Amniotic stem cell (primary cell): ENCODE data around the gene MAFB.
"Not testable (repeated sequence)": the region's sequence is repeated elsewhere in the genome, so short reads cannot be mapped to it uniquely, and the experiment has no call there.

Experiments
- DNase-seq: peaks from one replicate; lab custom pipeline; 2025; lab: John Stamatoyannopoulos, UW

Gene MAFB

DNA sequence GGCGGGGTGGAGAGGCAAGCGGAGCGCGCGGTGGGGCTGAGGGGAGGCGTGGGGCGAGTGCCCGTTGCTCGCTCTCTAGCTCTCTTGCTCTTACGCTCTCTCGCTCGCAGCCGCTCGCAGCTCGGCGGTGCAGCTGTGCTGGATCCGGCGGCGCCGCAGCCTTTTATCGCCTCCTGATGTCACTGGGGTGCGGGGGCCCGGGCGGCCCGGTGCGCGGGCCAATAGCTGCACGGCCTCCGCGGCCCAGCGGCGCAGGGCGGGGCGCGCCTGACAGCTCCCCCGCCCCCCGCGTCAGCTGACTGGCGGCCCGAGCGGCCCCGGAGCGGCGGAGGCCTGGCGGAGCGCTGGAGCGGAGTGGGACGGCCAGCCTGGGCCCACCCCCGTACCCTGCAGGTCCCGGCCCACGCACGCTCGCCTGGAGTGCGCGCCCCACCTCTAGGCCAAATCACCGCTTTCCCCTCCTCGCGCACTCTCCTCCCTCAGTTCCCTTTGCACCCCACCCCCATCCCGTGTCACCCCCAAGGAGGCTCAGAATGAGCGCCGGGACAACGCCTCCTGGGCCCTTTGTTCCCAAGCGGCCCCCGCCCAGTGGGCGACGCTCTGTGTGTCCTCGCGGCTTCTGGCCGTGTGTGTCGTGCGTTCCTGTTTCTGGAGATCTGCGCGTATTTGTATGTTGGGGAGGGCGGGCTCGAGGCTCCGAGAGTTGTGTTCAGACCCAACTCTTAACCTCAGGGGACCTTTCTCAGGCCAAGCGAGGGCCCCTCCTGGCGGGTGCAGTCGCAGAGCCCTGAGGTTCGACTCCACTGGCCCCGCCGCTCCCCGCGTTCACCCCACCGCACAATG, at the start of gene MAFB:
Gene MAFB (minus strand): TSS at position 137 of the 843 bp plus-strand sequence. CDS start 386 bp downstream, outside the sequence.
- peak; percentile 45 for DNase-seq

DNA sequence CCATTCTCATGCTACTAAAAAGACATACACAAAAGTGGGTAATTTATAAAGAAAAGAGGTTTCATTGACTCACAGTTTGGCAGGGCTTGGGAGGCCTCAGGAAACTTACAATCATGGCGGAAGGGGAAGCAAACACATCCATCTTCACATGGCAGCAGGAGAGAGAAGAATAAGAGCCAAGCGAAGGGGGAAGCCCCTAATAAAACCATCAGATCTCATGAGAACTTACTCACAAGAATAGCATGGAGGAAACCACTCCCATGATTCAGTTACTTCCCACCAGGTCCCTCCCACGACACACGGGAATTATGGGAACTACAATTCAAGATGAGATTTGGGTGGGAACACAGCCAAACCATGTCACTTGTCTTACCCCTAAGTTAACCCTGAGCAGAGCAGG, 47.4 kb upstream of the MAFB start:
- not testable (repeated sequence) for DNase-seq

DNA sequence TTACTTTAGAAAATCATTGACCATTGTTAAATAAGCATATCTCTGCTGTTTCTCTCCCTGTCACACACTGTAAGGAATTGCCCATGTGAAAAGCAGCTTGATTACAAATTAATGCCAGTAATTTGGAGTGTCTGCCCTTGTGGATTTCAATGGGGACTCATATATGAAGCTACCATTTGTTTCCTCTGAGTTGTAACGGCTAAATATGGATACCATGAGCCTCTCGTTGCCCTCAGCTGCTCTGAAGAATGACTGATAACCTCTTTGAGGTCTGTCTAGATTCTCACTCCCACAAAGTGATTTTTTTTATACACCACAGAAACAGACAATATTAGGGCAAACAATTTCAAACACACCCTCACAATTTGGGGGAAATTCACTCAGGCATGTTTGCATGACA, 40.0 kb upstream of the MAFB start:
- DNase-seq = no peak

DNA sequence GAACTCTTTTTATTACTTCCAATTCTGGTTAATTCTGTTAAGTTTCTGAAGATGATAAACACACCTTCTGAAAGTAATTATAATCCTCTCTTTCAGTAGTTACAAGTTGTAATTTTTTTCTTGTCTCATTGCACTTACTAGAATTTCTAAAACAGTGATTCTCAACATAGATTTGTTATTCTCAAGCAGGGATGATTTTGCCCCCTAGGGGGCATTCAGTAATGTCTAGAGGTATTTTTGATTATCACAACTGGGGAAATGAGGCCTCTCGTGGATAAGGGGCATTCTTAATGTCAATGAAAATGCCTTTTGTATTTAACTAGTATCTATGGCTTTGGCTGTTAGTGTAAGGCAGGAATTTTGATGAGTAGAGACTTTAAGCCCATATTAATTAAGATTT, 39.4 kb upstream of the MAFB start:
- no peak for DNase-seq

DNA sequence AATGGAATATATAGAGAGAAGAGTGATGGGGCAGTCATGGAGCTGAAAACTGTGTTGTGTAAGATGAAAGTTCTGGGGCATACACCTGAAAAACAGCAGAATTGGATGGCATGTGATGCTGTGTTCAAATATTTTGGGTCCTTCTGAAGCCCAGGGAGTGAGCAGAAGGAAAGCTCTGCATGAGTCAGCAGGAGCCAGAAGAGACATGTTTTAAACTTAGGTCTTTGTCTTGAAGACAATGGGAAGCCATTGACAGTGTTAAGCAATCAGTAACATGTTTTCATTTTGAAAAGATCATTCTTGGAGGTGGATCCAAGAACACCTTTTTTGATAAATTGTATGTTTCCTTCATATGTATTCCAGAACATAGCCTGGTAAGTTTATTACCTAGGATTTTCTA, 38.9 kb upstream of the MAFB start:
- no peak for DNase-seq

DNA sequence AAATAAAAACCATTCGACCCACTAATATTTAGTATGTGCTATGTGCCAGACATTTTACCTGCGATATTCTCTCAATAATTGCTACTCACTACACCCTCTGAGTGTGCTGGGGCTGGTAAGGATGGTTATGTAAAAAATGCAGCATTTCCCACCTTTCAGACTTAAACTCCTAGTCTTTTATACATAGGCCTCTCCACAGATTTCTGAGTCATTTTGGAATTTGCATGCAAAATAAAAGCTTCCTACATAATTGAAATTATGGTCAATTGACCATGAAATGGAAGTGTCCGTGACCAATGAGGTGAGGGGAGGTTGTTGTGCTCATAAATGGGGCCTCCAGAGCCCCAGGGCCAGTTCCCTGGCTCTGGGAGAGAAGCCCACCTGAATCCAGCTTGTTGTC, 37.7 kb upstream of the MAFB start:
- no peak for DNase-seq

DNA sequence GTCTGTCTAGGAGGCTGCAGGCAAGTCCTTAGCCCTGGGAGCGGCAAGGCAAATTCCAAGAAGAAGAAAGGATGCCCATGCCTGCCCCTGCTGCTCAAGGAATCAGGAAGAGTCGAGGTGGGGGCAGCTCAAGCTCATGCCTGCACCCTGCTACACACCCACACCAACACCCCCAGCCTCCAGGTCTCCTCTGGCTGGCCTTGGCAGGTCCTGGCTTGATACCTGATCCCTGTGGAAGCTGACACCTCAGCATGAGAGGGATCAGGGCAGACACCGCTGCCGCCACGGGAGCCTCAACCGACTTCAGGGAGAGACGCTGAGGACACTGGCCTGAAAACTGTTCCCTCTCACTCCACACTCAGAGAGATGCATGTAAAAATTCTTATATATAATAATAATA, 35.5 kb upstream of the MAFB start:
- DNase-seq = no peak

DNA sequence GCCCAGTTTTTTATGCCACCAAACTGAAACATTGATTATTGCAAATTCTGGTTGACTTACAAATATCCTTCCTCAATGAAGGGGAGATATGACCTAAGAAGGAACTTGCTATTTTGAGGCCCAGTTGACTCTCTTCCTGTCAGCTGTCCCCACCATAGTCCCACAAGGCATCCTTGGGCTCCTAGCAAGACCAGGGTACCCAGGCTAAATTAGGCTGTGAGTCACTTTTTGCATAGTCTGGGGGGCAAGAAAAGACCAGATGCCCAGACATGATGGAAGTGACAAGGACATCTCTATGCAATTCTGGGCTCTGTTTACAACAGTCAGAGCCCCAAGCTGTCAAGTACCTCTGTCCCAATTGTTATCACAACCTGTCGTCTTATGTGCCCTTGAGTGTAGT, 31.8 kb upstream of the MAFB start:
- no peak for DNase-seq

DNA sequence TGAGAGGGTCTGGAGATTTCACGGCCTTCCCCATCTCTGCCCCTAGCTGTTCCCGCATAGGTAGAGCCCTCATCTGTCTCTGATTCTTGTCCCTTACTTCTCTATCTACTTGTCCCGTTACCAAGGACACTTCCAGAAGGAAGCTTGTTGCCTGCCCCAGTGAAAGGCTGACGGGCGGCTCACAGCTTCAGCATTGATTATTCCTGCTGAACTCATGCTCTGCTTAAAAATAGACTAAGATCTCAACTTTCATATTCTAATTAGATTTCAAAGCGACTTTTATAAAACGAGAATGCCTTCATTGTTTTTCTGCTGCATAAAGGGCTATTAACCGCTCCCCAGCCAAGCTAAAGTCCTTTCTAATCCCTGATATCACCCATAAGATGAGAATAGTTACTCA, 31.1 kb upstream of the MAFB start:
- DNase-seq = no peak

DNA sequence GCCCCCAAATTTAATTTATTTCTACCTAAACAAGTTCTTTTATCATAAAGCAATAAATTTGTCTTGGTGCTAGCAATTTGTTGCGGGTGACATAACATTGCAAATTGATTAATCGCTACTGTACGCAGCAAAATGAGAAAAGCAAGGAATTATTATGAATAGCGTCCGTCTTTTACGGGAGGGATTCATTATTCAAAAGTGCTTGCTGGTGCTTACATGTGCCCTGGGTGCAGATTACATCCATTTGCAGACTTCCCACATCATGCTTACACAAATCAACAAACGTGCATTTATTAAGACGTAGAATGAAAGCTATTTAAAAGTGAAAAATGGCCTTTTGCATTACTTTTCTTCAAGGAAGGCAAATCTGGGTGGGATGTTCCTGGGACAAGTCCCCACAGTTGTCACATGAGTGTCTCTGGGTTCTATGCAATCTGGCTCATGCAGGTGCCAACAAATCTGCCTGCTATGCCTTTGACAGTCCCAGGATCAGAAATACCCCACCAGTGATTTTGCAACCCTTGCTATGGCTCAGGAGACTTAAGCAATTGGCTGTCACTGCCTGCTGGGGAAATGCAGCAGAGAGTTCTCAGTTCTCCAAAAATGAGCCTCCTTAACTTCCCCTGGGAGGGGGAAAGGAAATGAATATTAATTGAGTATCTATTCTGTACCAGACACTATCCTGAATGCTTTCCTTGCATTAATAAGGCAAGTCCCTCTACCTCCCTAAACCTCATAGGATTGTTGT, 30.1 kb upstream of the MAFB start:
- no peak for DNase-seq

DNA sequence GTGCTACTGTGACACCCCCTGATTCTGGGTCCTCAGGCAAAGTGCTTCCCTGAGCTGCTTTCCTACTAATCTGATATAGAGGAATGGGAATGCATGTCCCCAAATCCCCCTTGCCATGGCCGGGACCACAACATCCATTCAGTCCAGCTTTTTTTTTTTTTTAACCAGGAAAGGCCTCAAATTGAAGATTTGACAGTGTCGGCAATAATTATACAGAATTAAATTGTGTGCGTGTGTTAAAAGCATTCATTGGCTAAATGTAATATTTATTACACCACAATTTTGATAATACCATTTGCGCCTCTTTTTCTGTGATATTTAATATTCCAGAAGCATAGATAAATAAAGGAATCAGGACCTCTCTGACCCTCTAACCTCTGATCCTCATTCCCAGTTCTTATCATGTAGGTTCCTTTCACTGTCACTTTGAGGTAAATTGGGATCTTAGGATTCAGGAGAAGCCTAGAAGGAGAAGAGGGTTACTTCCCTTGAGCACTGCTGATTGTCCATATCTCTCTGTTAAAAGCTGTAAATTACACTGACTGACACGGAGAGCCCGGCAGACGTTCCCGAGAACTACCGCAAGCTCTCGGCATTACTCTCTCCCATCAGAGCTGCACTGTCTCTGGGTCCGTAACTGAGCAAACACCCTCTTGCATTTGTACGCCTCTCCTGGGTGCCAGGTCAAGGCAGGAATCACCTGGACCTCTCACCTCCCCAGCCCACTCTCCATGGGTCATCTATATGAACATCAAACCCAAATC, 29.4 kb upstream of the MAFB start:
- no peak for DNase-seq

DNA sequence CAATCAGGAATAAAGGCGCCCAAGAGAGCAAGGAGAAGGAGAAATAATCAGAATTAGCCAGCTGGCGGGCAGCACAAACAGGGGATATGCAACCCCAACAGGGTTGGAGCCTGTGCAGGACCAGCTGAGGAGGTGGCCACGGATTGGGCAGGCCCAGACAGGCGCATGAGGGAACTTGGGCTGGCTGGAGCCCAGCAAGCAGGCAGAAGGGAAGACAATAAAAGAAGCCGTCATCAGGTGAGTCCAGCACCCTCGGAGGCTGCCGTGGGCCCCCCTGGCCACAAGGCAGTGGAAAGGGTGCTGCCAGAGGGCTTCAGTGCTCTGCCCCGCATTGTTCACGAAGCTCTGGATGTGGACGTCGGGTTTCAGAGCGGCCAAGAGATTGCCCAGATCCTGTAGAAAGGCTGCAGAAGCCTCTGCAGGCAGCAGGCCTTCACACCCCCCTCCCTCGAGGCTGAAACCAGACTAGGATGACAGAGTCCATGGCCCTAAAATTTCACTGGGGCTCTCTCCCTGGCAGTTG, 28.4 kb upstream of the MAFB start:
- DNase-seq = no peak

DNA sequence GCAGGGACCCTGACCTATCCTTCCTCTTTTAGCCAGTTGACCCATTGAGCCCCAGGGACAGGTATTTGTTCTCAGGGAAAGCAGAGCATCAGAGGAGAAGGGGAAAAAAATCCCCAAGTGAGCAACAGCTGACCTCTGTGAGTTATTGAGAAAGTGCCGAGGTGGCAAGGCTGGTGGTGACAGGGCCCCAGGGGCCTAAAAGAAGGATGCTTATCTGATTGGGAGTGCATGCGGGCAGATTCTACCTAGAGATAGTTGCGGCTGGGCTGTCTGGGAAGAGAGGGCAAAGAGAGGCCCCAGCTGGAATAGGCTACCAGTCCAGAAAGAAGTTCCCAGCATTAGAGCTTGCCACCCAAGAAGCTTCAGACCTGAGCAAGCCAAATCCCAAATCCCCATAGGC, 26.5 kb upstream of the MAFB start:
- DNase-seq = no peak

DNA sequence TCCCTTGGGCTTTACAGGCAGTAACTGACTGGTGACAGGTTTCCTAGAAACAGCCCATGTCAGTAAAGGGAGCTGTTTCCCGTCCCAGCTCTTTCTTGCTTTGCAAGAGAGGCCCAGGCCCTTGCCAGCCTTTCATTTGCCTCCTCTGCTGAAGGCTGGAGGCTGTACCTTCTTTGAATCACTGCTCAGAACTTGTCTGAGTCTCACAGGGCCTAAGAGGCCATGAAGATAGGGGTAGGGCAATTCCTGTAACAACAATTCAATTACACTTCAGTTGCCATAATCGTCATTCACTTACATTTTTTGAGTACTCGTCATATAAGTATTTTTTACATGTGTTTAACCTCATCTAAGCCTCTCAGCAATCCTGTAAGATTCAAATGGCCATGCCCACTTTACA, 25.9 kb upstream of the MAFB start:
- DNase-seq = no peak

DNA sequence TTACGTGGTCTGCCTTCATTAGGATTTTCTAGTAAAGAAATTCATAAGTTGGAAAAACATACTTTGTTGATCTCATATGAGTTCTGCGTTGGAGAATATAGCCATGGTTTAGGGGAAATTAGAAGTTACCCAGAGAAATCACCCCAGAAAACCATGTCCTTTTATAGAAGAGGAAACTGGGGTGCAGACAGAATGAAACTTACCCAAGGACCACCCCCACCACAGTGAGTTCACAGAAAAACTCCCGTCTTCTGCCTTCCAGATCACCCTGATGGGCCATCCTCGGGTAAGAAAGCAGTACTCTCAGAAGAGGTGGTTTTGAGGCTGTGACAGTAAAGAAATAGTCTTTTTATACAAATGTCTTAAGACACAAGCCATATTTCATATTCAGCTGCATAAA, 25.1 kb upstream of the MAFB start:
- no peak for DNase-seq

DNA sequence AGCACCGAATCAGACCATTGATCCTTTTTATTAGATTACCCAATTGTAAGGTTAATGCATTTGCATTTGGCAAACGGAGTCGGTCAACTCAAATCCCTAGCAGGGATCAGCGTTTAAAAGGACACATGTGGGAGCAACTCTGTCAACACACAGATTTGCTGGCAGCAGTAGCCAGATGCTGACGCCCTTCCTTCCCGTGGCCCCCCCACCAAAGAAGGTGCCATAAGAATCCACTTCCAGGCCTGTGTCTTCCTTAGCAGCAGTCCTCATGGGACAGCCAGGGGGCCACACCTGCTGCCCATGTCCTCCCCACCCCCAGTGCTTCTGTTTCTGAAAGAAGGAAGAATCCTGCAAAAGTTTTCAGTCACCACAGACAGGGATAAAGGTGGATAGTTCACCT, 24.5 kb upstream of the MAFB start:
- no peak for DNase-seq

DNA sequence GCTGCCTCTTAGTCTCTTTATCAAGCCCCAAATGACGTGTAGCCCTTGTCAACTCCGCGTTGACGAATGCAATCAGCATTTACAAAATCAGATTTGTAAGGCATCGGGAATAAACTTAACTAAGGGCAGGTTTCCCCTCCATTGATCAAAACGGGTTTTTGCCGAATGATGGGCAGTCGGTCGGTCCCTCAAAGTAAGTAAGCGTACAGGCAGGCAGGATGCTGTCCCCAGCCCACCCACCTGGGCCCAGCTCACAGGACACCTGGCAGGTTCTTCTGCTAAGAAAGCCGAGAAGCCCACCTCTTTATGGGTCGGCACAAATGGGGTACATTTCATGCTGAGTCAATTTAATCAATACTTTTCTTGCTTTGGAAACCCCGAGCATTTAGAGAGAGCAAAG, 22.0 kb upstream of the MAFB start:
- no peak for DNase-seq

DNA sequence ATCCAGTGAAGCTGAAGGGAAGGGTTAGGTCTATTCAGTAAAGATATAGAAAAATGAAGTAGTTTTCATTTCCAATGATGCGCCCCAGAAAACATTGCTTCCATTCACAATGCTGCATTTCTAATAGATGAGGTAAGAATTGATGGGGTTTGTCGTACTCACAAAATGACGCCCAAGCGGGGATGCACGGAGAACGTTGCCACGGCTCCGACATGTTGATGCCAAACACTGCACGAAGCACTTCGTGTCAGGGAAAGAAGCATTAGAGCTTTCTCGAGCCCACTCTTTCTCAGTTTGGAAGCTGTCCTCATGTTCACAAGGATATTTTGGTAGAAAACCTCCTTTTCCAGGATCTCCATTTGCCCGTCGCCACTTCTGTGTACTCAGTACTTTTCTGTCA, 21.6 kb upstream of the MAFB start:
- DNase-seq = no peak

DNA sequence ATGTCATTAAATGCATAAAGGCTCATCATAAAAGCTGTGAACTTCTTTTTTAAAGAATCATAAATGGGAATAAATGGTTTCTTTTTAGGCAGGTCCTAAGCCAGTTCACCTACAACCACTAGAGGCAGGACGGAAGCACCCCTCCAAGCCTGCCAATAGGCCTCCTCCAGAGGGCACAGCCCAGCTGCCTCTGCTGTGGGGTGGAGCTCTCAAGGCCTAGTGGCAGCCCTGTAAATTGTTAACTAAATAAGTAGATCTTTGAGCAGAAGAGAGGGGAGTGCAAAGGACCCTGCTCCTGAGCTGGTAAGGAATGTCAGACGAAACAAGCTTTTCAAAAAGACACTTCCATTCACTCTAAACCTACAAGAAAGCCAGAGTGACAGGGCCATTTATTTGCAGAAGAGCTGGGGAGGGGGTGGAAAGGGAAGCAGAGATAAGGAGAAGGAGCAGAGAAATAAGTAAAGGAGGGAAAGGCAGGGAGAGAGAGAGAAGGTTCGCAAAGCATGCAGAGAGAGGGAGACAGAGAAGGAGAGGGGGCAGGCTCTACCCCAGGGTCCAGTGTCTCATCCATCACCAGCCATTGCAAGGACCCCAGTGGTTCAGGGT, 18.0 kb upstream of the MAFB start:
- no peak for DNase-seq

DNA sequence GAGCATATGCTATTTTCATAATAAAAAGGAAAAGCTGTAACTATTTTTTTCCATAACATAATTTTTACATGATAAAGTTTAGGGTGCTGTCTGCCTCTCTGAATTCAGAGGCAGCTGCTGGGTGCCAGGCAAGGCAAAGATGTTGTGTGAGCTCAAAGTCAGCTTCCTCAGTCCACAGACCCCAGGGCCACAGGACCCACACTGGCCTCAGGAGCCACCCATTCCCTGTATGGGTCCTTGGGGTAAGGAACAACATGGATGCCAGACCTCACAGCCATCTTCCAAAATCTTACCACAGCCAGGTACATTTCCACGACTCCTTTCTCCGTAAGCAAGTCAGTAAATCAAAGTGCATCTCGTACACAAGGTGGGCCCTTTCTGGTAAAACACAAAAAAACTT, 16.4 kb upstream of the MAFB start:
- no peak for DNase-seq

DNA sequence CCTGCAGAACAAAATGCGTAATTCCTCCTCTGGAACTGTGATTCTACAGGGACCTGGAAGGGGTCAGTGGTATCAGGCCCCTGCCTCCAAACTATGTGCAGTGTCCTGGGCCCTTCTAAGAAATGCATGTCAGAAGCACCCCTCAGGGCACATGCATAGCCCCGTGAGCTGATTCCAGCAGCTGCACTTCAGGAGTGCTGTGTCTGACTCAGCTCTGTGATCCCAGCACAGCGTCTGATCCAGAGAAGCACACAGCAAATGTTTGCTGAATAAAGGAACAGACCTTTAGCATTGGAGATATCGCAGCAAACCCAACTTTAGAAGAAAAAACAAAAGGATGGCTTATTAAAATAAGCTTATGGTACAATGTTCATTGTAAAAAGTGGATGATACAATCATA, 15.8 kb upstream of the MAFB start:
- DNase-seq = no peak

DNA sequence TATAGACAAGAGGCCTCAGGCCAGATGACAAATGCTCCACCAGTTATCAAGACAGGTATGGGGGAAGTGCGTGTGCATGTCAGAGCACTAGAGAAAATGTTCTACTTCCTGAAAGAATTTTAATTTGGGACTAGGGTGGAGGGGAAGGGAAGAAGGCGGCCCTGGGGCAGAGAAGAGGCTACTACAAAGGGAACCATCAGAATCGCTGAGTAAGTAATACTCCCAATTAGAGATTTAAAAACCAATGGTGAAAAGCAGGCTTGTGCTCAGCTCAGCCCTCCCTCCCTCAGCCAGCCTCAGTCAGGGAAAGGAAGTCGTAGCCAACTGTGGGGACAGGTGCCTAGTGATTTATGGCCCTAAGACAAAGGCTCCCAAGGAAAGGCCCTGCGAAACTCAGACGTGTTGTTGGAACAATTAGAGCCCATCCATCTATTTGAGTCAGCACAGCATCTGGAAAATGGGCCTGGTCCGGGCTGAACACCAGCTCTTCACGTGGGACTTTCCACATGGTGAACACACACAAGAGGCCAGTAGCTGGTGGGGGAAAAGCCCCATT, 15.0 kb upstream of the MAFB start:
- DNase-seq = no peak
